Right lobe of liver (tissue), 4 donors: Measurements from ENCODE around the gene SST.
"Not testable (repeated sequence)": the region's sequence is repeated elsewhere in the genome, so short reads cannot be mapped to it uniquely, and the experiment has no call there.

Experiments used
- POLR2A ChIP-seq: fragments of 450-650 bp; IDR thresholded peaks from one replicate; pipeline ENCODE4 v1.6.1; 2017; ENCODE audit warnings: antibody characterized with exemption, mild to moderate bottlenecking
- TF ChIP-seq, protein P1 (sequence below), 4 donors: fragments of 200-600 bp in 3 of 4; fragments of 450-650 bp in 1 of 4; IDR thresholded peaks; one replicate each; pipeline versions ENCODE4 v1.5.1 to v1.8.0; 2016 to 2022; ENCODE audit warnings: antibody characterized with exemption in 4 of 4, mild to moderate bottlenecking in 2 of 4
- donor health status: DM: no; HTN: no; CAD: no.
- donor health status: DM: no; HTN: no; CAD: no.
- donor health status: DM: no; HTN: yes; CAD: no.

DNA sequence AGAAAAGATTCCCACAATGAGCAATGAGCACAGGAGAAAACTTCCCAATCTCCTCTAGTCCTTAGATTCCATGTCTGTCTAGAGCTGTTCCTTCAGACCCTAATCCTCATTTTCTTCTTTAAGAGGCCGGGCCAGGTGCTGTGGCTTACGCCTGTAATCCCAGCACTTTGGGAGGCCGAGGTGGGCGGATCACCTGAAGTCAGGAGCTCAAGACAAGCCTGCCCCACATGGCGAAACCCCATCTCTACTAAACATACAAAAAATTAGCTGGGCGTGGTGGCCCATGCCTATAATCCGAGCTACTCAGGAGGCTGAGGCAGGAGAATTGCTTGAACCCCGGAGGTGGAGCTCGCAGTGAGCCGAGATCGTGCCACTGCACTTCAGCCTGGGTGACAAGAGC is 11.6 kb upstream of the SST start:
- TF ChIP-seq, protein P1, sequence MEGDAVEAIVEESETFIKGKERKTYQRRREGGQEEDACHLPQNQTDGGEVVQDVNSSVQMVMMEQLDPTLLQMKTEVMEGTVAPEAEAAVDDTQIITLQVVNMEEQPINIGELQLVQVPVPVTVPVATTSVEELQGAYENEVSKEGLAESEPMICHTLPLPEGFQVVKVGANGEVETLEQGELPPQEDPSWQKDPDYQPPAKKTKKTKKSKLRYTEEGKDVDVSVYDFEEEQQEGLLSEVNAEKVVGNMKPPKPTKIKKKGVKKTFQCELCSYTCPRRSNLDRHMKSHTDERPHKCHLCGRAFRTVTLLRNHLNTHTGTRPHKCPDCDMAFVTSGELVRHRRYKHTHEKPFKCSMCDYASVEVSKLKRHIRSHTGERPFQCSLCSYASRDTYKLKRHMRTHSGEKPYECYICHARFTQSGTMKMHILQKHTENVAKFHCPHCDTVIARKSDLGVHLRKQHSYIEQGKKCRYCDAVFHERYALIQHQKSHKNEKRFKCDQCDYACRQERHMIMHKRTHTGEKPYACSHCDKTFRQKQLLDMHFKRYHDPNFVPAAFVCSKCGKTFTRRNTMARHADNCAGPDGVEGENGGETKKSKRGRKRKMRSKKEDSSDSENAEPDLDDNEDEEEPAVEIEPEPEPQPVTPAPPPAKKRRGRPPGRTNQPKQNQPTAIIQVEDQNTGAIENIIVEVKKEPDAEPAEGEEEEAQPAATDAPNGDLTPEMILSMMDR (IDR thresholded peaks at IDR 0.05), result not testable (repeated sequence)
- TF ChIP-seq POLR2A, result not testable (repeated sequence)
